Stromal cell of bone marrow (primary cell): ENCODE results near the gene SERINC2.

ENCODE experiments used
- DNase-seq: peaks from one replicate; pipeline ENCODE4 v3.0.0-alpha.2; 2012; ENCODE audit warnings: low read depth

SERINC2 gene

DNA sequence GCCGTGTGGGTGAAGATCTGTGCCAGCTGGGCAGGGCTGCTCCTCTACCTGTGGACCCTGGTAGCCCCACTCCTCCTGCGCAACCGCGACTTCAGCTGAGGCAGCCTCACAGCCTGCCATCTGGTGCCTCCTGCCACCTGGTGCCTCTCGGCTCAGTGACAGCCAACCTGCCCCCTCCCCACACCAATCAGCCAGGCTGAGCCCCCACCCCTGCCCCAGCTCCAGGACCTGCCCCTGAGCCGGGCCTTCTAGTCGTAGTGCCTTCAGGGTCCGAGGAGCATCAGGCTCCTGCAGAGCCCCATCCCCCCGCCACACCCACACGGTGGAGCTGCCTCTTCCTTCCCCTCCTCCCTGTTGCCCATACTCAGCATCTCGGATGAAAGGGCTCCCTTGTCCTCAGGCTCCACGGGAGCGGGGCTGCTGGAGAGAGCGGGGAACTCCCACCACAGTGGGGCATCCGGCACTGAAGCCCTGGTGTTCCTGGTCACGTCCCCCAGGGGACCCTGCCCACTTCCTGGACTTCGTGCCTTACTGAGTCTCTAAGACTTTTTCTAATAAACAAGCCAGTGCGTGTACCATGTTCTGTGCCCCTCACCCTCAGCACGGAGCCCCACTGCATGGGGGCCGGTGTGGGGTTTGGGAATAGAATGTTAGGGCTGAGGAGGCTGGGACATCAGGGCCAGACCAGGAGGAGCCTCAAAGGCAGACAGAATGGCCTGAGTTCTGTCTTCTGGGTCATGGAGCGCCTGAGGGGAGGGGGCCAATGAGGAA lies 21.3 kb downstream of the SERINC2 start:
- DNase-seq: no peak

DNA sequence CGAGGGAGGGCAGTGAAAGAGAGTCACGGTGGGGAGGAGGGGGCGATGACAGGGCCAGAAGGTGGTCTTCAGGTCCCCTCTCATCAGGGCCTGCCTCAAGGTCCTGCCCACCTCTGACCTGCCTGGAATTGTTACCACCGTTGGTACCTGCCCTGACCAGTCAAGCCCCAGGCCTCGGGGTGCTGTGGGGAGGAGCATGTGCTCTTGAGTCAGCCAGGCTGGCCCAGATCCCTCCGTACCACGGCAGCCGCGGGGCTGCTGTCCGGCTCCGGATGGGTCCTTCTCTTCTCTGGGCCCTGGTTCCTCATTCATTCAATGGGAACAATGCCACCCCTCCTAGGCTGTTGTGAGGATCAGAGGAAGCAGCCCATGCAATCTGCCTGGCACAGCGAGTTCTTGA lies 22.0 kb downstream of the SERINC2 start:
- no peak for DNase-seq

DNA sequence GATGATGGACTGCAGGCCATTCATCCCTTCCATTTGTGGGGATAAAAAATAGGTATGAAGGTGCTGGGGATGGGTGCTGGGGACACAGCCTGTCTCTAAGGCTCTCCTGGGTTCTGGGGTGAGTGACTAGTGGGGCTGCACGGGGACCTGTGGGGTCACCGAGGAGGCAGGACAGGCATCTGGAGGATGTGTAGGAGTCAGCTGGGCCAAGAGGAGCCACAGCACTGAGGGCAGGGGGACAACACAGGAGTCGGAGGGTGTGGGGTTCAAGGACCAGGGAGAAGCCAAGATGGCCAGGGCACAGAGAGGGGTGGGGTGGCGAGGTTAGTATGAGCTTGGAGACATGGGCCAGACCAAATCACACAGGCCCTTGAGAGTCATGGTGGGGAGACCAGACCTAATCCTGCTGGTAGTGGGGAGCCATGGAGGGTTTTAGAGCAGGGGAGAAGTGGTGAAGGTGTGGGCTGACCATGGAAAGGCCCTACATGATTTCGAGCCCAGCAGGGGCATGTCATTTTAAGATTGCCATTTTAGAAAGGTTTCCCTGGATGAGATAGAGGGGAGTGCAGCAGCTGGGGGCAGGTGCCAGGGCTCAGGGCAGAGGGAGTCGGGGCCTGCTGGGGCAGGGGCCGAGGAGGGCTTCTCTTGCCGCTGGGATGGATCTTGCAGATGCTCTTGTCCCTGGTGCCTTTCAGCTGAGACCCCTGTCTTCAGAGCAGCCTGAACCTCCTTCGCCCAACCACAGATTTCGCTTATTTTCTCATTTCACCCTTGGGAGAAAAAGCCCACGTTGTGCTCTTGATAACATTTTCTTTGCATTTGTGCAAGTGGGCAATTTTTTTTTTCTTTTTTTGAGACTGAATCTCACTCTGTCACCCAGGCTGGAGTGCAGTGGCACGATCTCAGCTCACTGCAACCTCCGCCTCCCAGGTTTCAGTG lies 22.7 kb downstream of the SERINC2 start:
- no peak for DNase-seq

DNA sequence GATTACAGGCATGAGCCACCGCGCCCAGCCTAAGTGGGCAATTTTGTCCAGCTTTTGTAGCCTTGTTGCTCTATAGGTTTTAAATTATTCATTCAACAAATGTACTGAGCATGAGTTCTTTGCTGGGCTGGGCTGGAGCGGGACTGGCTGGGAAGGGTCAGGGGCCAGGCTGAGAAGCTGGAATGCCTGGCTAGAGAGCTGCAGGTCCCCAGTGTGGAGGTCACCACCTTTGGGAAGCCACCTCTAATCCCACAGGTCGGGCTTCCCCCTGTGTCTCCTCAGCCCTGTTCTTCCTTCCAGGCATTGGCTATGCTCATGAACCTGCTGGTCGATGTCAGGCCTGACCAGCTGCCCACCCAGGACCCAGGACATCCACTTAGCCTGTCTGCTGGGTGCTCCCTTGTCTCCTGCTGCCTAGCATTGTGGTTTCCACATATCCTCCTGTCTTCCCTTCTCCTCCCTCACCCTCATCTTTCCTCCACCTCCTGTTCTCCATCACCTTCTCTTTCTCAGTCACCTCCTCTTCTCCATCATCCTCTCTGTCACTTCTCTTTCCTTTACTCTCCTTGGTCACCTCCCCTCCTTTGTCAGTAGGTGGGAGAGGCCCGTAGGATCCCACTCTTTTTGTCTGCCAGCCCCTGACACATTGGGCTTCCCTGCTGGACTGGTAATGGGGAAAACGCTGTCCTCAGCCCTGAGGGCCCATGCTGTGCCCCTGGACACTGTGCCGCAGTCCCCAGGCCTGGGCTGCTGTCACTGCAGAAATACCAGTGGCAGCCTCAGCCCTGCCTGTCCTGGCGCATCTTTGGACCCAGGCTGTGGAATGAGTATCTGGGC lies 23.8 kb downstream of the SERINC2 start:
- no peak for DNase-seq

DNA sequence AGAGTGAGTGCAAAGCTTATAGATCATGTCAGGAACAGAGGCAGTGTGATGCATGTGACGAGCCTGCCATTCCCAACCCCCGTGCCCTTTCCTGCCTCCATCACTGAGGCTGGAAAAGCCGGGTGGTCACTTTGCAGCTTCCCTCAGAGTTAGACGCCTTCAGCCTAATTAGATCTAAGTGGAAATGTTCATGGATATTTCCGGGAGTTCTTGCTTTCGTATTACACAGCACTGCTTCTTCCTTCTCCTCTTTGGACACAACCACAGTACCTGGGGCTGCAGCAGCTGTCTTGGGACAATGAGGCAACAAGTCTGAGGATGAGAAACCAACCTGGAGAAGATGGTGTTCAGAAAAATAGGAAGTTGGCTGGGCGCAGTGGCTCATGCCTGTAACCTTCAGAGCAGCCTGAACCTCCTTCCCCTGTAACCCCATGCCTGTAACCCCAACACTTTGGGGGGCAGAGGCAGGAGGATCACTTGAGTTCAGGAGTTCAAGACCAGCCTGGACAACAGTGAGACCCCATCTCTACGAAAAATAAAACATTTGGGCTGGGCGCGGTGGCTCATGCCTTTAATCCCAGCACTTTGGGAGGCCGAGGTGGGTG lies 24.5 kb downstream of the SERINC2 start:
- no peak for DNase-seq

DNA sequence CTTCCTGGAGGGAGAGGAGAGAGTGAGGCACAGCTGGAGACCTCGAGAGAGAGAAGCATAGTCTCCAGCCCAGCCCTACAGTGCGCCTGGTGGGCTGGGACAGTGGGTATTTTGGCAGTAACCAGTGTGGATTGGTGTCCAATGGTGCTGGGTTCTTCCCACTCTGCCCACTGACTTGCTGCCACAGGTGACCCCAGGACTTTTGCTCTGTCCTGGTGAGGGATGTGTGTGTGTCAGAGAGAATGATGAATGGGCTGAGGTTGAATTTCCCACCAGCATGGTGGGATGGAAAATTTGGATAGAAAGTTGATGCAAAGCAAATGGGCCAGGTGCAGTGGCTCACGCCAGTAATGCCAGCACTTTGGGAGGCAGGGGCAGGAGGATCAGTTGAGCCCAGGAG lies 26.3 kb downstream of the SERINC2 start:
- no peak for DNase-seq

DNA sequence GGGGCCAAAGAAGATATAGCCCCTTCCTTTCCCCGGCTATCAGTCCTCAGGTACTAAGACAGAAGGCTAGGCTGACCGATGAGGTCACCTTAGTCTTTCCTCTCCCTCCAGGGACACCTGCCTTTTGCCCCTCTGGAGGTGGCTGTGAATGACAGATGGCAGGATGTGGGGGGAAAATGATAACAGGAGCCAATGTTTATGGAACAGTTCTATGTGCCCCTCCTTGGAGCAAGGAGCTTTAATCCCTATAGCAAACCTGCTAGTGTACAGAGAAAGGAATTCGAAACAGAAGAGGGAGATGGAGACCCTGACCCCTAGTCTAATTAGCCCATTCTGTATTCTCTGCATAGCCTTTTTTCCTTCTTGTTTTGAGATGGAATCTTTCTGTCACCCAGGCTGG lies 28.1 kb downstream of the SERINC2 start:
- DNase-seq: no peak

DNA sequence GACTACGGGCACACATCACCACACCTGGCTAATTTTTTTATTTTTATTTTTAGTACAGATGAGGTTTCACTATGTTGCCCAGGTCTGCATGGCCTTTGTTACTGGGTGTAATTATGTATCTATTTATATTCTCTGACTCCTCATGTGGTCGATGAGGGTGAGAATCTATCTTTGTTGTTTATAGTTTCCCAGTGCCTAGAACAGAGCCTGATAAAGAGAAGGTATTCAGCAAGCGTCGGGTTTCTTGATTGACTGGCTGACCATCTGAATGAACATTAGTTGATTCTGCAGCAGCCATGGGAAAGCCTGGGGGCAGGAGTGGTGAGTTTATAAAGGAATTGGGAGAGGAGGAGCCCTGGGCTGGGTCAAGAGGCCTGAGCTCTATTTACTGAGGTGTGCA lies 28.5 kb downstream of the SERINC2 start:
- no peak for DNase-seq

DNA sequence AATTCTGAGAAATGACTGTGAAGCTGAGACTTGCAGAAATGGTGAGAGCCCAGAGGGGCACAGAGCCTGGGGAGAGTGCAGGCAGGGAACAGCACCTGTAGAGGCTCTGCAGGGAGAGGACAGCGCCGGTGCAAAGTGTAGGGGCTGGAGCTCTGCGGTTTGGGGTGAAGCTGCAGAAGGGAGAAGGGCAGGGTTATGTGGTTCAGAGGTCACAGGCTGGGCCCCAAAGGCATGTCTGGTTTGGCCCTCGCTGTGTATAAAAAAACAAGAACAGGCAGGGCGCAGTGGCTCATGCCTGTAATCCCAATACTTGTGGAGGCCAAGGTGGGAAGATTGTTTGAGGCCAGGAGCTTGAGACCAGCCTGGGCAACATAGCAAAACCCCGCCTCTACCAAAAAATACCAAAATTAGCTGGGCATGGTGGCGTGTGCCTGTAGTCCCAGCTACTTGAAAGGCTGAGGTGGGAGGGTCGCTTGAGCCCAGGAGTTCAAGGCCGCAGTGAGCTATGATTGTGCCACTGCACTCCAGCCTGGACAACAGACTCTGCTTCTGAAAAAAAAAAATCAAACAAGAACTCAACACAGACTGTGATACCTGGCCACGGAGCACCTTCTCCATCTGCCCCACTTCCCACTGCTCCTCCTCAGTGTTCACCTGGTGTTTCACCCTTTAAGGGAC lies 29.1 kb downstream of the SERINC2 start:
- DNase-seq: no peak

DNA sequence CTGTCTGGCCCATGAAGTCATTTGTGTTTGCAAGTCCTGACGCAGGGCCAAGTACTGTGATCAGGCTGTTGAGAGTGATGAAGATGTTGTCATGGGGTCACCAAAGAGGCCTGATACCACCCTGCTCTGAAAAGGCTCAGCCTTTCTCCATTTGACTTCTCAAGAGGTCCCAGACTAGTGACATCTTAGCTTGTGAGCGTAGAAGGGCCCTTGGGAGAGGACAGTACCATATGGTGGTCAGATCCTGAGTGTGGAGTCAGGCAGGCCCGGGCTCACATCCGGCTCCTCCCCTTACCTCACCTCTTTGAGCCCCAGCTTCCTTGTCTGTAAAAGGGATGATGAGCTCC lies 29.6 kb downstream of the SERINC2 start:
- DNase-seq: no peak

DNA sequence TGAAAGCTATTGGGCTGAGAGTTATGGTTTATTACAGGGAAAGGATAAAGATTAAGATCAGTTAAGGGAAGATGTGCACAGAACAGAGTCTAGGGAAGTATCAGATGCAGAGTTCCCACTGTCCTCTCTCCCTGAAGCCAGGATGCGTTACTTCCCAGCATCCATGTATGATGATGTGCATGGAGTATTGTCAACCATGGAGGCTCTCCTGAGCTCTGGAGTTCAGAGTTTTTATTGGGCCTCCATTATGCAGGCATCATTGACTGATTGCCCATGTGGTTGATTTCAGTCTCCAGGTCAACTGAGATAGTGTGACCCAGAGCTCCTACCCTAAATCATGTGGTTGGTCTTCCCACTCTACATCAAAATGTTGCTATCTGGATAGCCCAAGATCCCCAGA lies 30.7 kb downstream of the SERINC2 start:
- no peak for DNase-seq

DNA sequence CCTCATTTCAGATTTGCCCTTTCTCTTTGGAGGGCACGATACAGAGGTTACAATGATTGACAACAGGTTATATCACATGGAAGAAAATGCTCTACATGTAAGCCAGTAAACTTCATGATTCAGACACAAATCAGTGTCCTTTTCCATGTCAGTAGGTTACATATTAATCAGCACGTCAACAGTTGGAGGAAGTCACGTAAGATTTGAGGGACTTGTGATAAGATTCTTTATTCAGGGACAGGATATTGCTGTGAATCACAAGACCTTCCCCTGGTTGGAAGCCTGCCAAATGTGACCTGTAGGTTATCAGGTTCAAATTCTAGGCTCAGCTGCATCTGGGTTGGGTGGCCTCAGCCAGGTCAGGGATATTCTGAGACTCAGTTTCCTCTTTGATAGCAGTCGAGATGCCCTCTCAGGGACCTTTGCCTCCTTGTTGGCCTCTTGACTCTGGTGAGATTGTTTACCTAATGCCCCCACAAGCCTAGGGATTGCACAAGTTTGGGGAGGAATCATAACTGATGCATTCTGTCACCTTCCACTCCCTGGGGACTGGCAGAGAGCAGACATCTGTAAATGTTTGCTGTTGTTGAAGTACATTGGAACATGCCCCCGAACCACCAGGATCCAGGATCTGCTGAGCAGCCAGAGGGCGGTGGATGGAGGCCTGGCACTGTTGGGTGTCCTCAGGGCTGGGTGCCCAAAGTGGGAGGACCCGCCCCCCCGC lies 31.9 kb downstream of the SERINC2 start:
- DNase-seq: no peak

DNA sequence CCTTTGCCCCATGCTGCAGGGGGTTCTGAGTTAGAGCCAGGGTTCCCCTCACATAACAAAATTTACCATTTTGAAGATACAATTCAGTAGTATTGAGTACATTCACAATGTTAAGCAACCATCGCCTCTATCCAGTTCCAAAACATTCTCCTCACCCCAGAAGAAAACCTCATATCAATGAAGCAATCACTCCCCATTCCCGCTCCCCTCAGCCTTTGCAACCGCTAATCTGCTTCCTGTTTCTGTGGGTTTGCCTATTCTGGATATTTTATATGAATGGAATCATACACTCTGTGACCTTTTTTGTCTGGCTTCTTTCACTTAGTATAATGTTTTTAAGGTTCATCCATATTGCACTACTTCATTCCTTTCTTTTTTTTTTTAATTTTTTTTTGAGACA lies 32.9 kb downstream of the SERINC2 start:
- DNase-seq: no peak

DNA sequence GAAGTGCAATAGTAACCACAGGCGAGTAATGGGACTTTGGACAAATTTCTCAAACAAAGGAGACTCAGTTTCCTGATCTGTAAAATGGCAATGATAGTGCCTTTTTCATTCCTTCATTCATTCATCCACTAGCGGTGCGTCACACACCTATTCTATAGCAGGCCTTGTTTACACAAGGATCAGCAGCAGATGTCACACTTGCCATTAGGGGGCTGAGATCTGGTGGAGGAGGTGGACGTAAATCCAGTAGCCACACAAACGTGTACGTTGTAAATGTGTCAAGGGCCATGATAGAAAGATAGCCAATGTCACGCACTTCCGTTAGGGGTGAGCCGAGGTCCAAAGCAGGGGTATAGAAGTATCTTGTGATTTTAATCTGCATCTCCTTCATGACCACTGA lies 34.2 kb downstream of the SERINC2 start:
- no peak for DNase-seq

DNA sequence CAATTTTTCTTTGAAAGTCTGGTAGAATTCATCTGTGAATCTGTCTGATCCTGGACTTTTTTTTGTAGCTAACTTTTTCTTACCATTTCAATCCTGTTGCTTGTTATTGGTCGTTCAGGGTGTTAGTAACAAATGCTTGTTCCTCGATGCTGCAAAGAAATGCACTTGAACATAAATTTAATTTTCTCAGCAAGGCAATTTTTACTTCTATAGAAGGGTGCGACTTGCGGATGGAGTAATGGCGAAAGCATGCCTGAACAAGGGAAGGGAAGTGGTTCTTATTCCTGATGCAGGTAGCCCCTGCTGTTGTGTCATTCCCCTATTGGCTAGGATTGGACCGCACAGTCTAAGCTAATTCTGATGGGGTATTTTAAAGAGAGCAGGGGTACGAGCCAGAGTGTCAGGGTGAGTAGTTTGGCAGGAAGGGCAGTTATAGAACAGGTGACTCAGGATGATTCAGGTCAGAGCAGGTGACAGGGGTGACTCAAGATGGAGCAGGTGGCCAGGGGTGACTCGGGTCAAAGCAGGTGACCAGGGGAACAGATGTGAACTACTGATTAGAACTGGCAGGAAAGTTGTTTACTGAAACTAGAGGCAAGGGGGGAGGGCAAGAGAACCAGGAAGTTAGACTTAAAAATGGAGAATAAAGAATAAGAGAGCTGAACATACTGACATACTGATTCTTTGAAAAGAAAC lies 40.5 kb downstream of the SERINC2 start:
- no peak for DNase-seq

DNA sequence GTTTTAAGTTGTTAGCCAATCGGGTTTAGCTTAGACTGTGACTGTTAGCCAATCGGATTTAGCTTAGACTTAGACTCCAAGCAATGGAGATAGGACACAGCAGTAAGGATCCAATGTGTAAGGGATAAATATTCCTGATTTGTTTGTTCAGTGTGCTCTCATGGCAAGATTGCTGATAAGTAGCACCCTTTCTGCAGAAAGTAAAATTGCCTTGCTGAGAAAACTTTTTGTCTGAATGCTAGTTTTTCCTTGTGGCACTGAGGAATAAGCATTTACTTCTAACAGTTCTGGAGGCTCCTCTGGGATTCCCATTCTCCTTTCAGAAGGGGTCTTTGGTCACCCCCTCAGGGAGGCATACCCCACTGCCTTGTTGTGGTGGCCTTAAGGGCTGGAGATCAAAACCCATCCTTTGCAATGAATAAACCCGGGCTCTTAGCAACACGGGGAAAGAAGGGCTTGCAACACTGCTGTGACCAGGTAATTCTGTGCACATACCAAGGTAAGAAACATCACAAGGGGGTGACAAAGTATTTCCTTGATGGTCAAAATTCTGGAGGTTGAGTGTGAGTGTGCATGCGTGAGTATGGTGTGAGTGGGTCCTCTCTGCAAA lies 45.4 kb downstream of the SERINC2 start:
- DNase-seq: no peak

DNA sequence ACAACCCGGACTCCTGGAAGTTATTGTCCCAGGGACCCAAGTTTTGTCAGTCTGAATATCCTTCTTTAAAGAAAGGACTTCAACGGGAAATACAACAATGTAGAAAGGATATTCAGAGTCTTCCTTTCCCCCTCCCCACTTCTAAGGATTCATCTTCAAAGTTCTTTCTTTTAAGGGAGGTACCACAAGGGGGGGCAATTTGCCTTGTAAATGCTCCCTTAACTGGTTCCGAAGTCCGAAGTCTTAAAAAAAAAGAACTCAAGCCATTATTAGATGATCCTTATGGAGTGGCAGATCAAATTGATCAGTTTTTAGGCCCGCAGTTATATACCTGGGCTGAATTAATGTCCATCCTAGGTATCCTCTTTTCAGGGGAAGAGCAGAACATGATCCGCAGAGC lies 47.0 kb downstream of the SERINC2 start:
- no peak for DNase-seq

DNA sequence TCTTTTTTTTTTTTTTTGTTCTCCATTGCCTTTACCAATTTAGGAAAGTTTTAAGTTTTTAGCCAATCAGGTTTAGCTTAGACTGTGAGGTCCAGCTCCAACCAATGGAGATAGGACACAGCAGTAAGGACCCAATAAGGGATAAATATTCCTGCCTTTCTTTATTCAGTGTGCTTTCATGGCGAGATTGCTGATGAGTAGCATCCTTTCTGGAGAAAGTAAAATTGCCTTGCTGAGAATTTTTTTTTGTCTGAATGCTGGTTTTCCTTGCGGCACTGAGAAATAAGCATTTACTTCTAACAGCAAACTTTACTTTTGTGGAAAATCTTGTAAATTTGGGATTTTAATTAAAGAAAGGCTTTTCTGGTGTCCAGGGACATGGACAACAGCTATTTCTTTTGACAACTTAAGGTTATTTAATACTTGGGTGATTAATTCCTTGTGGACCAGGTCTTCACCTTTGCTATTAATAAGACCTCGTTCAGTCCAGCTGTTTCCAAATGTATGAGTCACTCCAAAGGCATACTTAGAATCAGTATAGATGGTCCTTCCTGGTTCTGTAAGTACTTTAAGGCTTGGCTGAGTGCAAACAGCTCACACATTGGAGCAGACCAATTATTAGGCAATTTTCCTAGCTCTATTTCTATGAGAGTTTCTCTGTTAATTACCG lies 54.1 kb downstream of the SERINC2 start:
- no peak for DNase-seq

DNA sequence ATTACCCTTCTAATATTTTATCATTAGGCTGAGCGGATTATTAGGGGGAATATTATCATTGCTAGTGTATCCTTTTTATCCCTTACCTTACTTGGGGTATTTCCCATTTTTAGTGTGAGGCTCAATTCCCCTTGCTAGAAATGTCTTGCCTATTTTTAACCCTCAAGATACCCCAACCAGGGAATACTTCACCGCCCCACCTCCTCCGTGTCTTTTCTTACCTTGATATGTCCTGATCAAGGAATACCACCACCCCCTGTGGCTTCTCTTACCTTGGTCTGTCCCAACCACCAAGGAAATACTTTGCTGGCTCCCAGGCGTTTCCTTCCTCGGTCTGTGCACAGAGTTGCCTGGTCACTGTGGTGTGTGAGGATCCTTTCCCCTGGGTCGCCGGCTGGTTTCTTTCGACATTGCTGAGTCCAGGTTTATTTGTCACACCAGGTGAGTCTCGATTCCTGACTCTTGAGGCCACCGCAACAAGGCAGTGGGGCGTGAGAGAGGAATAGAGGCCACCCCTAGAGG lies 57.8 kb downstream of the SERINC2 start:
- no peak for DNase-seq
